HFF-Myc (cell line): ENCODE measurements around the gene HCN4.

Experiments
- DNase-seq: peaks from one replicate; pipeline ENCODE4 v3.0.0-alpha.2; 2011; ENCODE audit warnings: low read depth; ENCODE audit errors: extremely low read depth
- H3K4me3 ChIP-seq: replicated peaks from 2 replicates; pipeline ENCODE4 v1.5.1; 2011; ENCODE audit warnings: low read depth, mild to moderate bottlenecking, control low read depth, low read length
- CTCF ChIP-seq: IDR thresholded peaks from 2 replicates; pipeline ENCODE4 v1.5.1; 2012; ENCODE audit warnings: mild to moderate bottlenecking, low read depth, low read length, control low read depth; ENCODE audit errors: missing control alignments

HCN4 gene

DNA sequence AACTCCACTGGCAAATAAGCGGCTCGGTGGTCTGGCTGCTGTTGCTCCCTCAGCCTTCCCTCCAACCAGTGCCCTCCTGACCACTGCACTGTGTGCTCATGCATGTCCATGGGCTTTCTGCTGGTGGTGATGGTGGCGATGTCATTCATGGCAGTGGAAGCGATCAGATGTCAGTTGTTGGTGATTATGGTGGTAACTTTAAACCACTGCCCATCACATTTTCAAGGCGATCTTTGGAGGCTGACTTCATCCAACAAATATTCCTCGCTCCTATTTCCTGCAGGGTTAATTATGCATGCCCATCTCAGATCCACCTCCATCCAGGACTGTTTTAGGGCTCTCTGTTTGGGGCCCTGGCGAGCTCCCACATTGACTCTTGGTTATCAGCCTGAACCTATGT, 13.4 kb upstream of the HCN4 start:
- no peak for DNase-seq
- no peak for TF ChIP-seq CTCF
- H3K4me3 ChIP-seq, result no peak overlapping the region

GRCh38 chr15:73380661-73381060, 11.9 kb upstream of the HCN4 start:
- DNase-seq, result no peak
- H3K4me3 ChIP-seq, result no peak overlapping the region
- no peak for TF ChIP-seq CTCF

DNA sequence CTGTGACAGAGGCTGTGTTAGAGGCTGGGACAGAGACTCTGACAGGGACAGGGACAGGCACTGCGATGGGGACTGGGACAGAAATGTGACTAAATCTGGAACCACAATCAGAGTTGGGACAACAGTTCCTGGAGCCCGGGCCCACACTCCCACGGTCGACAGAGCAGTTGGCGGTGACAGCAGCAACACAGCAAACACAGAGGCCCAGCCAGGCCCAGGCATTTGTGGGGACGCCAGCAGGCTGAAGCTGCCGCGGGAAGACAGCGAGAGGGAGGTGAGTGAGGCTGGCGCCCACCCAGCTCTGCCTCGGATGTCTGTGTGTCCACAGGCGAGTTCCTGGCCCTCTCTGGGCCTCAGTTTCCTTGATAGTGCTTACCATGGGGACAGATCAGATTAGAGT, 9.3 kb upstream of the HCN4 start:
- DNase-seq, result no peak
- TF ChIP-seq CTCF, result no peak

DNA sequence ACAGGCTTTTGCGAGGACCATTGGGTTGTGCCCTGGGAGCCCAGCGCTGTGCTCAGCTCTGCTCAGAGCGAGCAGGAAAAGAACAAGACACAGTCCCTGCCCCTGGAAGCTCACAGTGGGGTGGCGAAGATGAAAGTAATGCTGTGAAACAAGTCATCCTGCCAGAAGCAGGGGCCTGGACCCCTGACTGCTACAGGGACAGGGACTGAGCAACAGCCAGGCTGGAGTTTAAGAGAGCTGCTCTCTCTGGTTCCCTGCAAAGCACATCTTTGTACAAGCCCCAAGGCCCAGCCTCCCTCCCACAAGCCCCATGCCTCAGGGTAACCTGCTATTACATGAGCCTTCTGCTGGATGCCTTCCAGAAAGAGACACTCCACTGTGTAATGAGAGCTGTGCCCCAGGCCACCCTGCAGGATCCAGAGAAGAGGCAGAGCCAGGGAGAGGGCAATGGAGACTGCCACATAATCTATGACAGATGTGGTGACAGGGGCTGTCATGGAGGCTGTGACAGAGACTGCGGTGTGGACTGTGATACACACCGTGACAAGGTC, 7.1 kb upstream of the HCN4 start:
- no peak overlapping the region for H3K4me3 ChIP-seq
- no peak for TF ChIP-seq CTCF
- DNase-seq, result peak; percentile 10

More for the DNA sequence above, 9.3 kb upstream of the HCN4 start:
- H3K4me3 ChIP-seq, result no peak overlapping the region

GRCh38 chr15:73375012-73375411, 6.3 kb upstream of the HCN4 start:
- no peak for DNase-seq
- TF ChIP-seq CTCF, result no peak
- no peak overlapping the region for H3K4me3 ChIP-seq

GRCh38 chr15:73374604-73375003, 5.8 kb upstream of the HCN4 start:
- H3K4me3 ChIP-seq, result no peak overlapping the region
- DNase-seq, result no peak
- no peak for TF ChIP-seq CTCF

GRCh38 chr15:73373221-73373620, 4.5 kb upstream of the HCN4 start:
- TF ChIP-seq CTCF, result no peak
- DNase-seq, result no peak
- no peak overlapping the region for H3K4me3 ChIP-seq
